Medulla oblongata (tissue), 1 donor: ENCODE data around the gene GULP1.

Source experiments
- DNase-seq: peaks from one replicate; pipeline ENCODE4 v3.0.0-alpha.2; 2015; ENCODE audit errors: extremely low spot score

Gene GULP1

DNA sequence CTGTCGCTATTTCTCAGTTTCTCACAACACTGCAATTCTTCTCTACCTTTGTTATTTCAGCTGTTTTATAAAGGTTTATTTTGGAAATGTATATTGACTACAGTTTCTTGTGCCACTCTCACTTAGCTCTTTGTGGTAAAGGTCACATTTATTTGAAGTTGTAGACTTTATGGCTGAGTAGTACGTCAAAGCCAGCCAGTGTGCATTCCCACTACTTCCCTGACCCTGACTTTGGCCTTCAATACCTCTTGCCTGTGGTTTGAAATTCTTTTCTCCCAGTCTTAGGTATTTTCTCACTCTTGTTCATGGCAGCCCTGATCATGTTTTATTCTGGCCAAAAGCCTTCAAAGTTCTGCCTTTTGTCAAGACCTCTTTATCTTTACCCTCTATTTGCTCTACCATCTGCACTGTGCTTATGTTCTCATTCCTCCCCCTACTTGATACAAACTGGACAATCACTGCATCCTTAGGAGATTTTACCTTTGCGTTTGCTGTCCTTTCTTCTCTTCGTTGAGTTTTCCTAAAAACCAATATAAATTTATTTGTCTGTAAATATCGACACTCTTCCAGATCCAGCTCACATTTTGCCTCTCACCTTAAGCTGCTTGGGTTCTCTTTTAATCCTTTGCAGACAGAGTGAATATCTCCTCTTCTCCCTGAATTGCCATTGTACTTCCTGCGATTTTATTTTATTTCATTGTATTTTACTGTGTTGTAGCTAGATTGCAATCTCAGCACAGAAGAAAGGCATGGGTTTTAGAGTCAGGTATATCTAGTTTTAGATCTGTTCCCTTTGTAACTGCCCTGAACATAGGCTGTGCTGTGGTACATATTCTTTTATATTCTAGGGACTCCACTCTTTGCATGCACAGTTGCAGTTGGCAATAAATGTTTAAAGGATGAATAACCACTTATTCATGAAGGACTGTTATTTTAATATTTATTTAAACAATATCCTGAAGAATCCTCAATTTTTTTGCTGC lies 31.2 kb downstream of the GULP1 start:
- no peak for DNase-seq

DNA sequence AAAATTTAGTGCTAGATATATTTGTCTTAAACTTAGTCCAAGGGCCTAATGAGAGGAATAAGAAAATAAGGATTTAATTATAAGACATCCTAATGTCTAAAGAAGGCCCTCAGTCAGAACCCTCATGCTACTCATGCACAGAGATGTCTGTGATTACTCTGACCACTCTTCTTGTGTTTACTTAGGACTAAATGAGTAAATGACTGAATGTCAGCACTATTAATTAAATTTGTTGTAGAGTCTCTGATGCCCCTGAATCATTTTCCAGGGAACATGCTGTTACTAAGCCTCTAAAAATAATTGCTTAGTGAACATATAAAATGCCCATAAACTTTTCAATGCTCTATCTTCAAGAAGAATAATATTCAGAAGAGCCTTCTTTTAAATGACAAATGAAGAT lies 32.4 kb downstream of the GULP1 start:
- no peak for DNase-seq

DNA sequence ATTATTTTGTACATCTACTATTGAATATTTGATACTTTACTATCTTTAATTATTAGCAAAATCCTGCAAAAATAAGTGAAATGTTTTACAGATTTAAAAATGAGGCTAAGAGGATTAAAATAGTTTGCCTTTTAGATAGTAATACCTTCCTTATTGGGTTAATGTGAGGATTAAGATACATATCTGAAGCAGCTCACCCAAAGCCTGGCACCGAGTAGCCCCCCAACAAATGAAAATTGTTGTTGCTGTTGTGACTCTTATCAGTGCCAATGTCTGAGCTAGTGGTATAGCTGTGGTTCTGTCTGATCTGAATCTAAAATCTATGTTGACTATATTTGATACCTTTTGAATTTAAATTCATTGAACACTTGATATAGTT lies 34.6 kb downstream of the GULP1 start:
- no peak for DNase-seq

DNA sequence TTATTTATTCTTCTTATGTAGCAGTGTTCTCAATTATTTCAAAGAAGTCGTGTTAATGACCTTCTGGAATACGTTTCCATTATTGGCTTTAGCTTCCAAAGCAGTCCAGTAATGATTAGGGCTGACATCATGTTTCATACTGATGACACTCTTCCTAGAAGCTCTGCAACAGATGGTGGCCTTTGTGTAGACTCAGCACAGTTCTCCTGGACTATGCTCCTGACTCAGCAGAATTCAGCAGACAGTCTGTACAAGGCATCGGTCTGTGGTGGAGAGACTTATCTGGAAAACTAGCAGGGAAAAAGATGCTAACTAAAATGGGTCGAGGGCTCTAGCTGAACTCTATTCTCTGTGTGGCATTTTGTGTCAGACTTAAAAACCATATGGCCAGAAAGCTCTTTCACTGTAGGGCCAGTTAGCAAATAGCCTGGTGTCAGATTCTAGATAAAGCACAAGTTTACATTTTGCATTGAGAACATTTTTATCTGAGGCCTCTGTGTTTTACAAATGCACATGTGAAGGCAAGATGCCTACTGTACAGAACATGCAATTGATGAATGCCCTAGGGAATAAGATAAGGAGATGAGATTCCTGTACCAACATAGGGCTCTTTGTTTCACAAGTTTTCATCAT lies 35.1 kb downstream of the GULP1 start:
- no peak for DNase-seq

DNA sequence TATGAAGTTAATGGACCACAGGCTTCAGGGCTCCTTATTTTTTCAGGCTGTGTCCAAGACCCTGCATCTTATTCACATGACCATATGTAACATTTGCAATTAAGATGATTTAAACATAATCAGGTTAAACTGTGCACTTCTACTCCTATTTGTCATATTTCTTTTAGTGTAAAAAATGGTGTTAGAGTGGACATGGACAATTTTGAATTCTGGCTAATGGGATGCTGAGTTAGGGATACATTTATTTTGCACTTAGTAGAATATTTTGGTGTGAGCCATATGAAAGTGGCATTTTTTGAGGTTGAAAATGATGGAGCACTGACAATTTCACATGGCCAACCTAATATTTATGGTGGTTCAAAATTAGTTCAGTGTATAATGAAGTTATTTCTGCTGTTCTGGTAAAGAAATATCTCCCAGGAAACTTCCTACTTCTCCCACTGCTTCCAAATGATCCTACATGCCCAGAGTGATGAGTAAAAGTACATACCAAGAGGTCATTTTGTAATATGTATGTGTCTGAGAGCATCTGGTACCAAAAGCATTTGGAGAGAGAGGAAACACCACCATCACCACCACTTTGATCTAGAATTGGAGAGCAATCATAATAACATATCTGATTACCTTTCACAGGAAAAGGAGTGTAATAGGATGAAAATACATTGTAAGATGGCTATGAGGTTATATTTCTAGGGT lies 36.0 kb downstream of the GULP1 start:
- DNase-seq: no peak

DNA sequence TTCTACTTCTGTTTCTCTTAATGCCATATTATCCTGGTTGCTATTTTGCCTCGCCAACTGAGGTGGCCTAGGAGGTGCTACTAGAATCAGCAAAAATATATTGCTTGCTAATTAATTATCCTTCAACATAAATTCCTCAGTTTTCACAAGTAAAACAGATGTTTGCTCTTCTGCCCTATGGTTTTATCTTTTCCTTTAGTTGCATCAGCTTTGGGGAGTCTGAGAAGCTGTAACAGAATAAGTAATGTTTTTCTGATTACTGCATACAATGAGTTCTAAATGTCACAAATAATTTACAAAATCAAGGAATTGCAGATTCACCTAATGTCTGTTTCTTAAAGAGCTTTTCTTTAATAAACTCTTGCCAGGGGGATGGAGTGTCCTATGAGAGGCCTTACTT lies 36.7 kb downstream of the GULP1 start:
- no peak for DNase-seq

DNA sequence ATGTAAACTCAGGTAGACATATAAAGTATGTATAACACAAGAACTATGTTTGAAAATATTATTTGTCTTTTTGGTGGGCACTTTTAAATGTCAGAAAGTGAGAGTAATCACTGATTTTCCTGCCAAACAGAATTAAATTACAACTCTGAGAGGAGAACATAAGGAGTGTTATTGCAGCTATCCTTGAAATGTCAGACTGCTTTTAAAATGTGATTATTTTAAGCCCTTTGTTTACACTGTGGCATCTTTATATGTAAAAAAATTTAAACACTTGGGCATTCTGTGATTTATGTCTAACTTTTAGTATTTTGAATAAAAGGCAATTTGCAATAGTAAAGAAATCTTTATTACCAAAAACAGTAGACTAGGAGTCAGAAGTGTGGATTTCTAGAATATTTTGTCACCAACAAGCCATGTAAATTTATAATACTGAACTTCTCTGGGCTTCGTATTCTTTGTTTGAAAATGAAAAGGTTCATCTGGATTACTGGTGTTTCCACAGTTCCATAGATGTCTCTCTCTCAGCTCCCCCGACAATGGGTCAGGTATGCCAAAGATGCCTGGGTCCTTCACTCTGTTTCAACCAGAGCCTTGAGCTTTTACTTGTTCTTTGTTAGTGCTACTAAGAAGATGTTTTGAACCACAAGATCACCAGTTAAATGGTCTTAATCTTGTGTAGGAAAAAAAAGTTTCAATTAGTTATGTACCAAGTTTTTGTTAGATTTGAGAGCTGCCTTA lies 38.8 kb downstream of the GULP1 start:
- DNase-seq: no peak

DNA sequence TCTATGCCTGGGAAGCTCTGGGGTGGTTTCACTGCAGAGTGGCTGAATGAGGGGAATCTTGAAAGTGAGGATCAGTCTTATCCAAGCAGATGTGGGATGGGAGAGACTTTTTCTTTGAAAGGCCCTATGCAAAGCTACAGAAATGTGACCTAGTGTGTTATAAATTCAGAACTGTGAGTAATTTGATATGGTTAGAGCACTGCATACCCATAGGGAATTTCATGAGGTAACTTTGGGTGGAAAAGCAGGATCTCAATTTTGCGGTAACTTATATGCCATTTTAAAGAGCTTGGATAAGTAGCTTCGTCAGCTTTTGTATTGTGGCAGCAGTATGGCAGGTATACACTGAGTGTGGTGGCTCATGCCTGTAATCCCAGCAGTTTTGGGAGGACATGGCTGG lies 40.9 kb downstream of the GULP1 start:
- no peak for DNase-seq

DNA sequence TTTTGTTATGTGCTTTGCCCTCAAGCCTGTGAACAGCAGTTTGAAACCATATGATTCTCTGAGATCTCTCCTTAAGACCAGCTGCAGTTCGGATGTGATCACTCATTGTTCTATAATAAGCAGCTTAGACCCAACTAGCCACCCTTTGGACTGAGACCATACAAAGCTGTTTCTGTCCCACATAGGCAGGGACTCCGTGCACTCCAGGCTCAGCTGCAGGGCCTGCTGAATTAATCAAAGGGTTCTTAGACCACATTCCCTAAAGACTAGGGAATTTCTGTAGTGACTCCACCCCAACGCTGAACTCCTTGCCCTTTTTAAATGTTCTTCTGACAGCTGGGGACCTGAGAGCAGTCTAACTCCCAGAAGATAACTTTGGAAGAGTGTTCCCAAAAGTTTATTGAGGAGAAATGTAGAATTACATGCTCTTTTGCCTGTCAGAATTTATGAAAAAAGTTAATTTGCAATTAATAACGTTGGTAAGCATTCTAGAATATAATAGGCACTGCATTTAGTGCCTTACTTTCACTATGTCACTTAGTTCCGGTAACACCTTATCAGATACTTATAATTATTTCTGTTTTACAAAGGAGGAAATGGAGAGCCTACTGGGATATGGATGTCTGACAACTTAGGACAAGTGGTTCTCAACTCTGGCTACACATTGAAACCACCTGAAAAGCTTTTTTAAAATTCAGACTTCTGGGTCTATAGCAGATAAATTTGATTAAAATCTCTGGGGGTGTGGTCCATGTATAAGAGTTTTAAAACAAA lies 42.3 kb downstream of the GULP1 start:
- DNase-seq: peak; percentile 66

DNA sequence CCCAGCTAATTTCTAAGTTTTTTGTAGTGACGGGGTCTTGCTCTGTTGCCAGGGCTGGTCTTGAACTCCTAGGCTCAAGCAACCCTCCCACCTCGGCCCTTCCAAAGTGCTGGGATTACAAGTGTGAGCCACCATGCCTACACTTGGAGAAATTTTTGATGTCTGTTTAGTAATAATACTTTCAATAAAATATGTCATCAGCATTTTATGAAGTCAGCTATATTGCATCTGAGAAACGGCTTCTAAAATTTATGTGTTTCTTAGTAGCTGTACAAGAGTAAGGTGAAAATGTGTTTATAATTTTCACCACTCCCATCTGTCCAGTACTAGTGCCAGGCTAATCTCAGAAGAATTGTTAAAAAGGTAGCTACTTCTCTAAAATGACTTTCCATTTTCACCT lies 46.8 kb downstream of the GULP1 start:
- DNase-seq: no peak

DNA sequence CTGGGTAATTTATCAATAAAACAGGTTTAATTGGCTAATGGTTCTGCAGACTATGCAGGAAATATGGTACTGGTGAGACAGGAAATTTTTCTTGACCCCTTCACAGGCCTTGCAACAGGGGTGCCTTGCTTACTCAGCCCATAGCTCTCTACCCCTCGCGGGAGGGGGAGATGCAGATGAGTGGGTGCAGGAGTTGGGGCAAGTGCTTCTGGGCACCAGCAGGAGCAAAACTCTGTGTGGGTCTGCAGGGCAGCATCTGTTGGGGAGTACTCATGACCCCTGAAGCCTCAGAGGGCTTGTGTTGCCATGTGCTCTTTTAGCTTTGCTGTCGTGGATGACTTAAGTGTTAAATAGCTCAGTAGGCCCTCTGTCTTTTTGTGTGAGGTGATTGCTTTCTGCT lies 48.6 kb downstream of the GULP1 start:
- no peak for DNase-seq

DNA sequence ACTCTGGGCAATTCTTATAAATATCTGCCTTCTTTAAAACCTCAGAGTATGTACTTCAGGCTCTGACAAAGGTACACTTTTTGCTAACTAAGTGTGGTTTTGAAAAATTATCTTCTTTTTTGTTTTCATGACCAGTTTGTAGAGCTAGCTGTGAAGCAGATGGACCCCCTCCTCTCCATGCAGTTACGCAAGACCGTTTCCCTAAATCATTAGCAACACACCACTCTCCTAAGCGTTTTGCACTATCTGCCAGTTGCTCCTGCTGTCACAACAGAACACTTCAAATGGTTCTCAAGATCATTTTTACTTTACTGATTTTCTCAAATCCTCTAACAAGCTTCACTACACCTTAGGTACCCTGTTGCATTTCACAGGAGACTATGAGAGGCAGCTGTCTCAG lies 53.3 kb downstream of the GULP1 start:
- DNase-seq: no peak

DNA sequence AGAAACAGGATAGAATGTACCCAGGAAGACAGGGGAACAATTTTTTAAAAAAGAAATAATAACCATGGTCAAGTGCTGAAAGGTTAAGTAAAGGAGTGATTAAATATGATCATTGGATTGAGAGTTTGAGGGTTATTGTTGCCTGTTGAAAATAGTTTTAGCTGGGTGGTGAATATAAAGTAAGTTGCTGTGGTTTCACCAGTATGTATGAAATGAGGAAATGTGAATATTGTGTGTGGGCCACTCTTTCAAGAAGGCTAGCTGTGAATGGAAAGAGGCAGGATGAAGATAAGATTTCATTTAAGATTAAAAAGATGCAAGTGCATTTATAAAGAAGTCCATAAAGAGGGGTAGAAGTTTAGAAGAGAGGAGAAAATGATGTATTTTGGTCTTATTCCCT lies 53.8 kb downstream of the GULP1 start:
- no peak for DNase-seq

DNA sequence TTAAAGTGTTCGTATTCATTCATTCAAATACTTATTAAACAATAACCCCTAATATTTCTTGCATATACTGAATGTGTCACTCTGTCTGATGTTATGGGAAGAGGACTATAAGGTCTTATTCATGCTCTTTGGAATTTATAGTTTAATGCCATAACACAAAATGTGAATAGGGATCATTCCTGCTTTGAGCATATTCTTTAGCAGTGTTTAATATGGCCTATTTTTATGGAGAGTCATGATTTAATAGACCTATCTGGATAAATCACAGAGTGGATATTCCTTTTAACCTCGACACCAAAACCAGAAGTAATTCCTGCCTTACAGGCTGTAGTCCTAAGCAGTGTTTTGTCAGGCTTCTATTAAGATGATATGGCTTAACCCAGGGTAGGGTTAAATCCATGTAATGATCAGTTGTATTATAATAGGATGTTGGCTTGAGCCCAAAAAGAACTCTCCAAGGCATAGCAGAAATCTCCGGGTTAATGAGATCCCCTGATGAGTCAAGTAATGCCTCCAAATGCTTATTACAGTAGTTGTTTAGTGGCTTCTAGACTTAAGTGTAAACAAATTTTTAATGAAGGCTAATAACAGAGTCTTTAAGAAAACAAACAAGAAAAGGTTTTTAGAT lies 54.3 kb downstream of the GULP1 start:
- no peak for DNase-seq

DNA sequence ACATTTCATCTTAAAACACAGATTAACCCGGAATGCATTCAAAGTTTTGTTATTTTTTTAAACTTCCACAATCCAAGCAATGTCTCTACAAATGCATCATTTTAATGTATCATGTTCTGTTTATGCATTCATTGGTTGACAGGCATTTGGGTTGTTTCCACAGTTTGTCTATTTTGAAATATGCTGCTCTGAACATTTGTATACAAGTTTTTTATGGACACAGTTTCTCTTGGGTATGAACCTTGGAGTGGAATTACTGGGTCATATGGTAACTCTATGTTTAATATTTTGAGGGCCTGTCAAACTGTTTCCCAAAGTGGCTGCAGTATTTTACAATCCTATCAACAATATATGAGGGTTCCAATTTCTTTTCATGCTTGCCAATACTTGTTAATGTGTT lies 57.3 kb downstream of the GULP1 start:
- no peak for DNase-seq

DNA sequence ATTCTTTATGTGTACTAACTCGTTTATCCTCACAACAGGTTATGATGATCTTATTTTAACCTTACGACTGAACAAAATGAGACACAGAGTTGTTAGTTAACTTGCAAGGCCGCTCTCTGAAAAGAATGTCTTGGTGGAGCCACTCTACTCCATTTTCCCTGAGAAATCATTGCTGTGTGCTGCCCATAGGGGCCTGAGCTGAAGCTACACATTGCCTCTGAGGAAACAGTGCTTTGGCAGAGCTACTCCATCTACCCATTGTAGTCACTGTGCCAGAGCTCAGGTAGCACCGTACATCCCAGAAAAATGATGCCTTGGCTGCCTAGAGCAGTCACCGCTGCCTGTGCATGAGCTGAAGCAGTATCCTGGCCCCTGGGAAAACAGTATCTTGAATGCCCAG lies 61.6 kb downstream of the GULP1 start:
- DNase-seq: no peak

DNA sequence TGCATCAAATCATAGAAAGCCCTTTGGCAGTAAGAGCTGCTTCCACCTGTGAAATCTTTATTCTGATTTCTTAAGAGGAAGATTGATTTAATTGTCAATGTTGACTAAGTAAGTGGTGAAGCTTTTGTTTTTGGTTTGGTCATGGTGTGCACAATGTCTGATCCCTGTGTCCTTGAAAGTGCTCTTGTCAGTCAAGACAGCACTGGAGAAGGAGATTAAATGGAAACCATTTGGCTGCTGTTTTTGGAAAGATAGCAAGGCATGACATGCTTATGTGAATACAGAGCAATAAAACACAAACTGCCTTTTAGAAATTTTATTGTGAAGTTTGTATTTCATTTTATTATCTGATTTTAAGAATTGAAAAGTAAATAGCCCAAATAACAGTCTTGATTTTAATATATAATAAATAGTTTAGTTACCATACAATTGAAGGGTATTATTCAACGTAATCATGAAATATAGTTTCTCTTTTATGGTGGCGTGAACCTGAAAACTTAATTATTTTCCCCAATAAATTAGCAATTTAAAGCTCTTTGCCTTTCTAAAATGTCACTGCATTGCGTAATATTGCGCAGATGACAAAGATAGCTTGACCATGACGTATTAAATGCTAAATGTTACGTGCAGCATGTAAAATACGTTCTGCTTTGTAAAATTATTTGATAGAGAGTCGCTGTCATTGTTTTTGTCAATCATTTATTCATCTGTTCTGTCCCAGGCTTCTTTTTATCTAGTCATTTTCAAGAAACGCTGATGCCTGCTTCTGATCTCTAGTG lies 69.0 kb downstream of the GULP1 start:
- no peak for DNase-seq

DNA sequence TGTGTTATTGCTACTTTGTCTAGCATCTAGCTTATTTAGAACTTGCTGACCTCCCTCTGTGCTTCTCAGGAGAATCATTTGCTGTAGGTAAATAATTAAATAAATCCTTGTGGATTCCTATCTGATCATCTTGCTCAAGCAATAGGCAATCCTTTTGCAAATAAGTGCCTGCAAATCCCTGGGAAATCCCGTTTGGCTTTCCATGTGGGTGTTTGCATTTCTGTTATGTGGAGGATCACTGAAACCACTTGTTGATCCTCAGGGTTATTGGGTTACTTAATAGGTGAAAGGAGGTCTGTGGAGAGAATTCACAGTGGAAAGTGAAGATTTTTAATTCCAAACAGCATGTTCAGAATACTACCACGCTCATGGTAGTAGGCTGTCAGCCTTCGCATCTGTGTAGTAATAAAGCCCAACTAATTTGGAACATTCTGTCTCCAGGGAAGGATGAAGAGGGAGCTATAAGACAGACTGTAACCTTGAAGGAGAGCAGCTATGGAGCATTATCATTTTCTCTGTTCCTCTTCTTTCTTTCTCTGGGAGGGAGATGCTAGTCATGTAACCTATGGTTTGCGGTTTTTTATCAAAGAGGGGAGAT lies 72.5 kb downstream of the GULP1 start:
- no peak for DNase-seq

DNA sequence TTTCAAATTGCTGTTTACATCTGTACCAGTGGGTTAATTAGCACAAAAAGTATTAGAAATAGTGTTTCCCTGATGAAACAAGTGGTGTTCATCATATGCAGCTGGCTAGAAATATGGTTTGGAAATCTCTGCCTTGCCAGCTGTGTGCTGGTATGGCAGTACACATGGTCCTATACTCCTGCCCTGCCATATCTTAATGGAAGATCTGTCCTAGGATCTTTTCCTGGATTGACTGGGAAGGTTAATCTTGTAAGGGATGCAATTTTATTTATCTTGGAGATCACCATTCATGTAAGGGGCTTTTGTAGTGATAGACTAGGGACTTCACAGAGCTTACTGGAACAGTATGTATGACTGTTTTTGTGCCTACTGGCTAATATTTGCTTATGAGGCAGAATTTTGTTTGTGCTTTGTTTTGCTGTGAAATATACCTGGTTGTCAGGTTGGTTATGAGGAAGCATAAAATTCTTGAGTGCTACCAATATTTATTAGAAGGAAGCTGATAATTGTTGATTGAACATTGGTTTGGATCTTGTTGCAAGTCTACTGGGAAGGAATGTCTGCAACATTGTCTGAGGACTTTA lies 73.5 kb downstream of the GULP1 start:
- DNase-seq: no peak
